Activated CD4-positive, alpha-beta T cell treated with anti-CD3 and anti-CD28 coated beads, Interleukin-2, Interleukin-6, amounts not matched to agents 100 ng/mL and 50 ng/mL, durations not matched to agents 16 hours and 8 hours (primary cell): ENCODE results near the gene CEBPB.

Source experiments
- DNase-seq: peaks from one replicate; pipeline ENCODE4 v3.0.0-alpha.2; 2020

The CEBPB gene

DNA sequence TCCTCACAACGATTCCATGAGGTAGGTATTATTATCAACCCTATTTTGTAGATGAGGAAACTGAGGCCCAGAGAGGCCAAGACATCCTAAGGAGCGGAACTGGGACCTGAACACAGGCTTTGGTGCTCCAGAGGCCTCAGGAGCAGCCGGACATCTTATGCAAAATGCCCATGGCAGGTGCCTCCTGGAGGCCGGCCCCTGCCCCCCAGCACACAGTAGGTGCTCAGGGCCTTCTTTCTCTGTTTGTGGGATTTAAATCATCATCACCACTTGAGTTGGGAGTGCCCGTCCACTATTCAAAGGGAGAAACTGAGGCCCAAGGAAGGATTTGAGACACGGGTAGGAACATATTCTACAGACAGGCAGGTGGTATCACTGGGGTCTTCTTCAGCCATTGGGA is 41.2 kb downstream of the CEBPB start:
- no peak for DNase-seq

DNA sequence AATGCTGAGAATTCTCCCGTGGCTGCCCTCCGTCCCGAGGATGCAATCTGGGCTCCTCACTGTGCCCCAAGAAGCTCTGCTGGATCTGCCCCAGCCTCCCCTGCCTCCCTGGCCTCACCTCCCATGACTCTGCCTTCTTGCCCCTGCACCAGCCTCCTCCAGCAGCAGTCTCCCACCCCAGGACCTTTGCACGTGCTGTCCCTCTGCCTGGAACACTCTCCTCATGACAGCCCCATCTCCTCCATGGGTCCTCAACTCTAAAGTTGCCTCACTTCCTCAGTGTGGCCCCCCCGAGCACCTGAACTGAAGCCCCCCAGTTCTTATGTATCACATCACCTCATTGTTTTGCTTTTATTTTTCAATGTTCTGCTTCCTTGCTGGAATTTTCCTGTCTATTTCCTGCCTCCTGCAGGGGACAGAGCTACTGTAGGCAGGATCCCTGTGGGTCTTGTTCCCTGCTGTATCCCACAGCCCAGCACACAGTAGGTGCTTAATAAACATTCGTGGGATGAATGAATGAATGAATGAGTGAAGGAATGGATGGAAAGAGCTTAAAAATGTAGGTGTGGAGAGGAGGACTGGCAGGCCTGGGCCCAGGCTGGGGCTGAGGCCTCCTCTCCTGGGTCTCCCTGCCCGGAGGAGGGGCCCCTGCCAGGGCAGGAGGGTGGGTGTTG is 42.2 kb downstream of the CEBPB start:
- DNase-seq: no peak

DNA sequence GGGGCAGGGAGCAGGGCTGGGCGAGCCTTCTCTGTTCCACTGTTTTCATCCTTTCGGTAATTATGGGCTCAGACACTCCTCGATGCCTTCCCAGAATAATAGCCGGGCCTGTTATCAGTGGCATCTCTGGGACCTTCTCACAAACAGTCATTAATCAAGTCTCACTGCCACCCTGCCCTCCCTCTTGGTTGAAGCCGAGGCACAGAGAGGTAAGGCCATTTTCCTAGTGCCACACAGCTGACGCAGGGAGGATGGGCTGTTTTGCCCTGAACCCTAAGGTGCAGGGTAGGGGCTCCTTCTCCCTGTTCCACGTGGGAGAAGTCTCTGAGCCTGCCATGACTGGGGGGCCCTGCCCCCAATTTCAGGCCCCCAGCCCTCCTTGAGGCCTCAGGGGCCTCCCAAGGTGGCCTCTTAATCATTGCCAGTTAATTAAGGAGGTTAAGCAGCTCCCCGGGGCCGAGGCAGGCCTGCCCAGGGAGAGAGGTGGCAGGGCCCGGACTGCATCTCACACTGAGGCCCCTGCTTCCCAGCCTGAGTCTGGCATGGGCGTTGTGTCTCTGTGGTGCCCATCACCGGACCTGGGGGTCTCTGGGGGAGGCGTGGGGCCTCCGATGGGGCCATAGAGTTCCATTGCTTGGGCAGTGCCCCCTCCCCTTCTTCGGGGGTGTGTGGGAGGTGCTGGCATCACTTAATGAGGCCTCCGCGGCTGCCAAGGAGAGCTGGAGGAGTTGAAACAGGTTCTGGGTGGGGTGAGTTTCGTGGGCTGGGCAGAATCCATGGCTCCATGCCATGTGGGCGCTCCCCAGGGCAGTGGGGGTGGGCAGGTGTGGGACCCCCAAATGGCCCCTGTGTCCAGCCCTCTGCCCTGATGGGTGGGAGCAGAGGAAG is 42.9 kb downstream of the CEBPB start:
- no peak for DNase-seq

DNA sequence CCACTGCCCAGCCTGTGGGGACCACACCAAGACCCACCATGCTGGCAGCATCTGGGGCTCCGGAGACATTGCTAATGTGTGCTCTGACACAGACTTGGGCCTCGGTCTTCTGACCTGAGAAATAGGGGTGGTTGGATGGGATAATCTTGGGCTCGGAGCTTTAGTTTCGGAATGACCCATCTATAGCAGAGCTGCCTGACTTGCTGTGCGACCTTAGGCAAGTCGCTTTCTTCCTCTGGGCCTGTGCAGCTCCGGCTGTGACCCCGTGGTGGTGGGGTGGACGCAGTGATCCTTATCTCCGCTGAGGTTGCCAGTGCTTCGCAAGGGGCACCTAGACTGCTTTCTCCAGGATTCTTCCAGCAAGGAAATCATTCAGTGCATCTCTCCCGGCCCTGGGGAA is 43.7 kb downstream of the CEBPB start:
- no peak for DNase-seq

DNA sequence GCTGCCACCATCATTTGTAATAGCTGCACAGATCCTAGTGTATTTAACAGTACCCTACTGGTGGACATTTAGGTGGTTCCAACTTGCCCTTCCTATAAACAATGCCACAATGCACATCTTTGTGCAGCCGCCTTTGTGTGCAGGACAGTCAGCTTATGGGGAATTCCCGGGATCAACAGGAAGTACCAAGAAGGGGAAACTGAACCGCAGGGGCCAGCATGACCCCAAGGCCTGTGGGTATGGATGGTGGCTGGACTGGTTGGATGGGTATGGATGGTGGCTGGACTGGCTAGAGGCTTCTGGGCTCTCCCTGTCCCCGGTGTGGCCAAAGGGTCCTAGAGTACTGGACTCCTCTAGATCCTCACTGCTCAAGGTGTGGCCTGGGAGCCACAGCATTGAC is 46.7 kb downstream of the CEBPB start:
- DNase-seq: no peak

DNA sequence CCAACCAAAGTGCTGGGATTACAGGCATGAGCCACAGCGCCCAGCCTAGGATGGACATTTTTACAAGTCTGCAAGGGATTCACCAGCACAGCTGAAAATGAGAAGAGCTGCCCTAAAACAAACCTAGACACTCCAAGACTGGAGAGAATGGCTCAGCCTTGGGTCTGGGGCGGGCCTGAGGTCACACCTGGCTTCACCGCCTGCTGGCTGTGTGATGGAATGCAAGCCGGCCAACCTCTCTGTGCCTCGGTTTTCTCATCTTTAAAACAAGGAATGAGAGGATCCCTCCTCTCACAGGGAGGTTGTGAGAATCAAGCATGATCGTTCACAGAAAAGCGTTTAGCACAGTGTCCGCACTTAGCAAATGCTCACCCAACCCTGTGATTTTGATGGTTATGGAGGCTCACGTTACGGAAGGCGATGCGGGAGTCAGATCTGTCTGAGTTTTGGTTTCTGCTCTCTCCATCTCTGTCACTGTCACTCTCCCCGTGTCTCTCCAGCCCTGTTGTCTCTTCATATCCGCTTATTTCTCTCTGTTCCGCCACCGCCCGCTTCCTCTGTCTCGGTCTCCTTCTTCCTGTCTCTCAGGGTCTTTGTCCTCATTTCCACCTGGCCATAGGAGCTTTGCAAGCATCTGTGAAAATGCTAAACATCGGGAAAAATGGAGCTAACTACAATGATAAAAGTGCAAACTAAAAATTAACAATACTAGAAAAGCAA is 47.6 kb downstream of the CEBPB start:
- DNase-seq: no peak

DNA sequence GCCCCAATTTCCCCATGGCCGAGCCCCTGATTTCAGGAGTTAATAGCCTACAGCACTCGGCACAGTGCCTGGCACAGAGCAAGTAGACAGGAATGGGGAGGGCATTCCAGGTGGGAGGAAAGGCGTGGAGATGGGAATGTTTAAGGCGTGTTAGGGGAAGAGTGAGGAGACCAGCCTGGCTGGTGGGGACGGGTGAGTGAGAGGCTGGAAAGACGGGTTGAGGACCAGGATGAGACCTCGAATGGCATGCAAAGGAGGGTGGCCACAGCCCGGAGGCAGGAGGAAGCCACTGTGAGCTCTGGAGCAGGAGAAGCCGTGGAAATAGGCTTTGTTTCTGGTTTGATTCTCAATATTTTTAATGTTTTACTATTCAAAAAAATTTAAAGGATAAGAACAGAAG is 49.5 kb downstream of the CEBPB start:
- no peak for DNase-seq

DNA sequence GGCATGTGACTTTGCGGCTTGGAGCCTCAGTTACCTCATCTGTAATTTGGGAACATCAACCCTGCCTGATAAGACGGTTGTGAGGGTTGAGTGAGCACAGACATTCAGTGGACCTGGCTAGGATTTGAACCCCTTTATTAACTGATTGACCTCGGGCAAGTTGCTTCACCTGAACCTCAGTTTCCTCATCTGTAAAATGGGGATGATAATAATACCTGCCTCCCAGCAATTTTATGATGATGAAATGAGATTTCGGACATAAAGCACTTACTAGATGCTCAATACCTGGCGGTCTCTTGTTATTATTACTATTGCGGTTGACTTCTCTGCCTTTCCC is 51.5 kb downstream of the CEBPB start:
- no peak for DNase-seq
